Measurements from ENCODE around the gene MIDN. TPM values are rescaled to one million over a fixed set of nuclear protein-coding genes. Genes with fewer than 3 reads are reported as not detected.

MIDN gene
- total and polyA plus RNA-seq, 7 experiments from 2014 or later, result 1.4 to 310 (median 26.6) TPM

- Mint-ChIP-seq H3K9me3 (peaks cover 0 to 11% (median 0%) of the 10 kb centered on the region in 11 donors), H3K4me3 (peak overlapping the region; percentile 88 to 96 (median 90)), H3K27me3 (peaks cover 0 to 6% (median 0%) of the 10 kb centered on the region in 5 donors), H3K36me3 (peaks cover 0 to 37% (median 23%) of the 10 kb centered on the region in 5 donors), H3K27ac (peak overlapping the region; percentile 84 to 94 (median 91)), H3K4me1 (peaks cover 46 to 66% (median 55%) of the 10 kb centered on the region in 7 donors)
- CTCF ChIA-PET, result interaction anchor here (1.0 kb wide), 1 partner anchor 27 kb away, joined by 3 read pairs; no protein-coding TSS in a partner anchor
- intact Hi-C loops (cut with micrococcal nuclease), result no loop called here
- no peaks in the 10 kb centered on the region for H3K9me3 ChIP-seq (ENCODE audit: control insufficient read depth in 2 of 3, low read length in 3 of 3)
- ATAC-seq, result no peak
- peak overlapping the region; percentile 76 for H3K4me3 ChIP-seq (ENCODE audit: low read length)
- H3K27ac ChIP-seq (ENCODE audit: low read depth, low read length), result peak overlapping the region; percentile 82
- no peak for DNase-seq
- peaks cover 39 to 44% (median 42%) of the 10 kb centered on the region in 3 experiments for H3K36me3 ChIP-seq (ENCODE audit: control insufficient read depth in 2 of 3, insufficient read depth in 3 of 3, low read length in 3 of 3)
- POLR2A ChIA-PET, result interaction anchor here (1.8 to 6.6 kb wide), 3 partner anchors 9 to 27 kb away, joined by 7 to 60 read pairs (median 22); no protein-coding TSS in a partner anchor
- H3K27me3 ChIP-seq (ENCODE audit: control insufficient read depth in 2 of 2, insufficient read depth in 2 of 2, low read length in 2 of 2), result no peaks in the 10 kb centered on the region
- peaks cover 71 to 72% of the 10 kb centered on the region in 2 donors for H3K4me1 ChIP-seq (ENCODE audit: control insufficient read depth in 2 of 2, insufficient read depth in 2 of 2, low read length in 2 of 2)
Observed at GRCh38 chr19:1270854-1271527, 22.6 kb downstream of the MIDN start.

- peak overlapping the region; percentile 82 for H3K27ac ChIP-seq (ENCODE audit: low read depth, low read length)
- H3K9me3 ChIP-seq (ENCODE audit: control insufficient read depth in 2 of 3, low read length in 3 of 3), result no peaks in the 10 kb centered on the region
- Mint-ChIP-seq H3K4me3 (peak overlapping the region; percentile 88 to 96 (median 90)), H3K27me3 (peaks cover 0 to 6% (median 0%) of the 10 kb centered on the region in 5 donors), H3K36me3 (peaks cover 0 to 37% (median 23%) of the 10 kb centered on the region in 5 donors), H3K4me1 (peaks cover 49 to 70% (median 60%) of the 10 kb centered on the region in 7 donors), H3K9me3 (peaks cover 0 to 11% (median 0%) of the 10 kb centered on the region in 11 donors), H3K27ac (peak overlapping the region; percentile 55 to 94 (median 90))
- no peaks in the 10 kb centered on the region for H3K27me3 ChIP-seq (ENCODE audit: control insufficient read depth in 2 of 2, insufficient read depth in 2 of 2, low read length in 2 of 2)
- peaks cover 75 to 80% of the 10 kb centered on the region in 2 donors for H3K4me1 ChIP-seq (ENCODE audit: control insufficient read depth in 2 of 2, insufficient read depth in 2 of 2, low read length in 2 of 2)
- ATAC-seq (no peak), DNase-seq (no peak)
- peaks cover 39 to 44% (median 42%) of the 10 kb centered on the region in 3 experiments for H3K36me3 ChIP-seq (ENCODE audit: control insufficient read depth in 2 of 3, insufficient read depth in 3 of 3, low read length in 3 of 3)
- peak overlapping the region; percentile 76 for H3K4me3 ChIP-seq (ENCODE audit: low read length)
- ChIA-PET CTCF (interaction anchor here (1.0 kb wide), 1 partner anchor 28 kb away, joined by 3 read pairs; no protein-coding TSS in a partner anchor), POLR2A (interaction anchor here (0.5 to 6.6 kb wide), 5 partner anchors 10 to 611 kb away, joined by 3 to 60 read pairs (median 7); no protein-coding TSS in a partner anchor)
- intact Hi-C loops (cut with micrococcal nuclease), result no loop called here
Observed at GRCh38 chr19:1271528-1272422, 23.4 kb downstream of the MIDN start.

- Mint-ChIP-seq H3K9me3 (peaks cover 0 to 13% (median 0%) of the 10 kb centered on the region in 11 donors), H3K4me3 (peak overlapping the region; percentile 33 to 96 (median 75)), H3K4me1 (peaks cover 46 to 66% (median 60%) of the 10 kb centered on the region in 7 donors), H3K36me3 (peaks cover 0 to 37% (median 23%) of the 10 kb centered on the region in 5 donors), H3K27ac (peak overlapping the region; percentile 35 to 91 (median 82)), H3K27me3 (peaks cover 0 to 2% (median 0%) of the 10 kb centered on the region in 5 donors)
- peak overlapping the region; percentile 82 for H3K27ac ChIP-seq (ENCODE audit: low read depth, low read length)
- H3K9me3 ChIP-seq (ENCODE audit: control insufficient read depth in 2 of 3, low read length in 3 of 3), result no peaks in the 10 kb centered on the region
- intact Hi-C loops (cut with micrococcal nuclease), result no loop called here
- peaks cover 39 to 48% (median 42%) of the 10 kb centered on the region in 3 experiments for H3K36me3 ChIP-seq (ENCODE audit: control insufficient read depth in 2 of 3, insufficient read depth in 3 of 3, low read length in 3 of 3)
- CTCF ChIA-PET, result interaction anchor here (1.0 kb wide), 1 partner anchor 29 kb away, joined by 5 read pairs; no protein-coding TSS in a partner anchor
- H3K4me1 ChIP-seq (ENCODE audit: control insufficient read depth in 2 of 2, insufficient read depth in 2 of 2, low read length in 2 of 2), result peaks cover 68 to 77% of the 10 kb centered on the region in 2 donors
- POLR2A ChIA-PET, result interaction anchor here (0.7 to 6.6 kb wide), 9 partner anchors 9 to 219 kb away, joined by 3 to 60 read pairs (median 5); no protein-coding TSS in a partner anchor
- H3K4me3 ChIP-seq (ENCODE audit: low read length), result no peak overlapping the region
- no peak for DNase-seq
- no peak for ATAC-seq
- no peaks in the 10 kb centered on the region for H3K27me3 ChIP-seq (ENCODE audit: control insufficient read depth in 2 of 2, insufficient read depth in 2 of 2, low read length in 2 of 2)
Observed at GRCh38 chr19:1272423-1273262, 24.3 kb downstream of the MIDN start.

GRCh38 chr19:1273263-1274041 is 25.1 kb downstream of the MIDN start:
- peak overlapping the region; percentile 93 for H3K27ac ChIP-seq (ENCODE audit: low read depth, low read length)
- H3K4me1 ChIP-seq (ENCODE audit: control insufficient read depth in 2 of 2, insufficient read depth in 2 of 2, low read length in 2 of 2), result peaks cover 59 to 69% of the 10 kb centered on the region in 2 donors
- peaks cover 0 to 13% (median 0%) of the 10 kb centered on the region in 11 donors for H3K9me3 Mint-ChIP-seq
- H3K4me1 Mint-ChIP-seq, result peaks cover 45 to 63% (median 55%) of the 10 kb centered on the region in 7 donors
- ATAC-seq (no peak), DNase-seq (no peak)
- peak overlapping the region; percentile 21 to 96 (median 72) for H3K4me3 Mint-ChIP-seq
- POLR2A ChIA-PET, result interaction anchor here (0.6 to 6.6 kb wide), 9 partner anchors 10 to 297 kb away, joined by 3 to 60 read pairs (median 3); no protein-coding TSS in a partner anchor
- H3K36me3 Mint-ChIP-seq, result peaks cover 0 to 42% (median 23%) of the 10 kb centered on the region in 5 donors
- no peaks in the 10 kb centered on the region for H3K27me3 ChIP-seq (ENCODE audit: control insufficient read depth in 2 of 2, insufficient read depth in 2 of 2, low read length in 2 of 2)
- H3K4me3 ChIP-seq (ENCODE audit: low read length), result no peak overlapping the region
- peaks cover 0 to 2% (median 0%) of the 10 kb centered on the region in 5 donors for H3K27me3 Mint-ChIP-seq
- H3K36me3 ChIP-seq (ENCODE audit: control insufficient read depth in 2 of 3, insufficient read depth in 3 of 3, low read length in 3 of 3), result peaks cover 39 to 55% (median 42%) of the 10 kb centered on the region in 3 experiments
- no peaks in the 10 kb centered on the region for H3K9me3 ChIP-seq (ENCODE audit: control insufficient read depth in 2 of 3, low read length in 3 of 3)
- intact Hi-C loops (cut with micrococcal nuclease), result loop anchor here in 1 of 2 donors (2.0 kb wide), 2 partner anchors 13 to 253 kb away; partner anchors contain the start of genes RNU6-2 and TMEM259
- peak overlapping the region; percentile 53 to 90 (median 83) for H3K27ac Mint-ChIP-seq
- CTCF ChIA-PET, result interaction anchor here (0.7 to 1.0 kb wide), 2 partner anchors 29 to 125 kb away, joined by 3 to 5 read pairs; no protein-coding TSS in a partner anchor
